HCT116 (cell line): ENCODE data around the gene ACOXL. TPM values are rescaled to one million over a fixed set of nuclear protein-coding genes. Genes with fewer than 3 reads are reported as not detected.

Source experiments
- ATAC-seq: fragments of 200-7000 bp; cut with Tn5 transposase; 2 replicates; pipeline ENCODE4 v1.9.1; 2020; ENCODE audit warnings: mild to moderate bottlenecking, moderate library complexity
- BruUV-seq: library from RNA; stranded (reverse); fragments of 400-500 nt; replicated peaks from 2 replicates; lab custom pipeline; 2021; lab: Mats Ljungman, UMichigan
- CTCF ChIA-PET: fragments of 300-600 bp; sonication (Branson Sonifier 250); formaldehyde crosslinking; loops from one replicate; lab custom pipeline; 2021; ENCODE audit warnings: antibody characterized with exemption; lab: Charles Lee
- POLR2A ChIA-PET: fragments of 300-600, 350-600 bp; sonication (Branson Sonifier 250); formaldehyde crosslinking; loops from one replicate; lab custom pipeline; 2021; ENCODE audit warnings: antibody characterized with exemption; lab: Charles Lee
- RAD21 ChIA-PET, 2 experiments: fragments of 300-600 bp; sonication (Branson Sonifier 250); formaldehyde crosslinking; loops; one replicate each; lab custom pipeline; 2023; ENCODE audit warnings: low total read pairs in 2 of 2; ENCODE audit not compliant: uncharacterized antibody in 2 of 2, unreplicated experiment in 2 of 2, low non-redundant PET in 1 of 2; lab: Charles Lee
- DNase-seq: peaks from one replicate; pipeline ENCODE4 v3.0.0-alpha.2; 2010; ENCODE audit warnings: low read depth, low spot score
- H2AFZ ChIP-seq: fragments of 200-600 bp; shearing (Covaris generic), sonication (generic); 2 replicates; pipeline ENCODE4 v1.6.1; 2017; ENCODE audit warnings: low read depth, mixed run types, mixed read lengths, antibody characterized with exemption, low read length; ENCODE audit not compliant: poor library complexity, severe bottlenecking
- H3K27ac ChIP-seq: 2 replicates; pipeline ENCODE4 v1.5.1; 2012; ENCODE audit warnings: low read depth, low read length
- H3K27me3 ChIP-seq: fragments of 200-600 bp; sonication (generic); 2 replicates; pipeline ENCODE4 v1.6.1; 2016; ENCODE audit warnings: mixed run types, low read length, mixed read lengths; ENCODE audit not compliant: insufficient read depth
- H3K36me3 ChIP-seq, 2 experiments: fragments of 200-500 bp in 1 of 2; fragments of 200-600 bp in 1 of 2; sonication (Bioruptor generic) in 1 of 2; sonication (generic) in 1 of 2; 2 replicates each; pipeline versions ENCODE4 v1.5.1 to v1.6.1; 2014 to 2016; ENCODE audit warnings: low read length in 2 of 2, inconsistent platforms in 1 of 2, mixed read lengths in 1 of 2, mixed run types in 1 of 2; ENCODE audit not compliant: insufficient read depth in 2 of 2, control insufficient read depth in 1 of 2
- H3K4me1 ChIP-seq, 2 experiments: fragments of 200-600 bp in 1 of 2; sonication (generic) in 1 of 2; 2 replicates each; pipeline versions ENCODE4 v1.5.1 to v1.6.1; 2012 to 2017; ENCODE audit warnings: low read length in 2 of 2, inconsistent platforms in 1 of 2, mild to moderate bottlenecking in 1 of 2, mixed read lengths in 1 of 2, mixed run types in 1 of 2, moderate library complexity in 1 of 2; ENCODE audit not compliant: insufficient read depth in 2 of 2, control insufficient read depth in 1 of 2
- H3K4me2 ChIP-seq: fragments of 200-600 bp; sonication (generic); 2 replicates; pipeline ENCODE4 v1.6.1; 2017; ENCODE audit warnings: mixed run types, low read length, mixed read lengths
- H3K4me3 ChIP-seq, 2 experiments: fragments of 200-600 bp in 1 of 2; sonication (generic) in 1 of 2; replicated peaks in 1 of 2; 2 replicates each; pipeline ENCODE4 v1.5.1; 2011 to 2016; ENCODE audit warnings: low read length in 2 of 2, control low read depth in 1 of 2, low read depth in 1 of 2, mild to moderate bottlenecking in 1 of 2, mixed read lengths in 1 of 2, mixed run types in 1 of 2
- H3K79me2 ChIP-seq: fragments of 200-600 bp; sonication (generic); 2 replicates; pipeline ENCODE4 v1.6.1; 2017; ENCODE audit warnings: mild to moderate bottlenecking, mixed run types, low read length, moderate library complexity, mixed read lengths; ENCODE audit not compliant: insufficient read depth
- H3K9ac ChIP-seq: fragments of 200-600 bp; sonication (generic); 2 replicates; pipeline ENCODE4 v1.6.1; 2016; ENCODE audit warnings: low read length, mixed read lengths
- H3K9me2 ChIP-seq: fragments of 200-600 bp; sonication (generic), shearing (Covaris generic); 2 replicates; pipeline ENCODE4 v1.6.1; 2017; ENCODE audit warnings: mixed run types, mild to moderate bottlenecking, moderate library complexity; ENCODE audit not compliant: insufficient read depth
- H3K9me3 ChIP-seq, 2 experiments: fragments of 200-500 bp in 1 of 2; fragments of 200-600 bp in 1 of 2; sonication (Bioruptor generic) in 1 of 2; sonication (generic) in 1 of 2; 2 replicates each; pipeline ENCODE4 v1.6.1; 2014 to 2017; ENCODE audit warnings: low read length in 2 of 2, mixed read lengths in 2 of 2, inconsistent platforms in 1 of 2, low read depth in 1 of 2, mild to moderate bottlenecking in 1 of 2, mixed run types in 1 of 2, moderate library complexity in 1 of 2; ENCODE audit not compliant: control insufficient read depth in 1 of 2, insufficient read depth in 1 of 2
- H4K20me1 ChIP-seq: fragments of 200-600 bp; sonication (generic), shearing (Covaris generic); 2 replicates; pipeline ENCODE4 v1.6.1; 2017; ENCODE audit warnings: mixed run types, mild to moderate bottlenecking, moderate library complexity; ENCODE audit not compliant: insufficient read depth
- CEBPB ChIP-seq: IDR thresholded peaks from 2 replicates; pipeline ENCODE4 v1.6.1; 2012; ENCODE audit warnings: low read depth
- EGR1 ChIP-seq: IDR thresholded peaks from 2 replicates; pipeline ENCODE4 v1.6.1; 2012; ENCODE audit warnings: low read depth
- ELF1 ChIP-seq: IDR thresholded peaks from 2 replicates; pipeline ENCODE4 v1.6.1; 2012; ENCODE audit warnings: low read depth, borderline replicate concordance
- EZH2 ChIP-seq: fragments of 200-600 bp; sonication (generic); IDR thresholded peaks from 2 replicates; pipeline ENCODE4 v1.6.1; 2017; ENCODE audit warnings: antibody characterized with exemption, mixed run types
- EZH2phosphoT487 ChIP-seq: fragments of 200-600 bp; IDR thresholded peaks from 2 replicates; pipeline ENCODE4 v1.6.1; 2018; ENCODE audit warnings: antibody characterized with exemption, borderline replicate concordance
- FOSL1 ChIP-seq: IDR thresholded peaks from 2 replicates; pipeline ENCODE4 v1.6.1; 2012; ENCODE audit warnings: low read depth
- JUND ChIP-seq: IDR thresholded peaks from 2 replicates; pipeline ENCODE4 v1.6.1; 2012
- POLR2AphosphoS5 ChIP-seq: IDR thresholded peaks from 2 replicates; pipeline ENCODE4 v1.6.1; 2011; ENCODE audit warnings: mild to moderate bottlenecking, low read depth, low read length, moderate library complexity
- SIN3A ChIP-seq: IDR thresholded peaks from 2 replicates; pipeline ENCODE4 v1.6.1; 2012; ENCODE audit warnings: low read depth
- SP1 ChIP-seq: IDR thresholded peaks from 2 replicates; pipeline ENCODE4 v1.6.1; 2012; ENCODE audit warnings: low read depth
- SRF ChIP-seq: IDR thresholded peaks from 2 replicates; pipeline ENCODE4 v1.6.1; 2012; ENCODE audit warnings: low read depth
- ZFX ChIP-seq: fragments of 450-650 bp; IDR thresholded peaks from 2 replicates; pipeline ENCODE4 v1.6.1; 2017
- ZNF274 ChIP-seq: fragments of 200-500 bp; sonication (Bioruptor generic); IDR thresholded peaks from 2 replicates; pipeline ENCODE4 v1.6.1; 2014; ENCODE audit warnings: mild to moderate bottlenecking, low read depth, low read length, inconsistent platforms
- intact Hi-C: fragments of 100-400 bp; cut with micrococcal nuclease; formaldehyde crosslinking; loops from 2 replicates; pipeline ENCODE4 v1.10.0; 2022
- total RNA-seq: library from RNA; stranded (reverse); gene quantifications from one replicate; pipeline ENCODE4 v1.2.1, GENCODE V29; 2021; ENCODE audit not compliant: unreplicated experiment
- TF ChIP-seq, protein P1 (sequence below): IDR thresholded peaks from 2 replicates; pipeline ENCODE4 v1.6.1; 2012

The ACOXL gene
- total RNA-seq, 1 experiment from 2014 or later, result 5.5 TPM

GRCh38 chr2:110973262-110973661 is 240.9 kb downstream of the ACOXL start:
- Histone ChIP-seq H3K9me2 (no peaks in the 10 kb centered on the region), H3K36me3 (no peaks in the 10 kb centered on the region), H3K27me3 (no peaks in the 10 kb centered on the region), H3K4me2 (no peak overlapping the region), H3K79me2 (no peaks in the 10 kb centered on the region), H3K9me3 (no peaks in the 10 kb centered on the region; a peak in 1 of 4 replicates), H4K20me1 (no peaks in the 10 kb centered on the region), H3K4me1 (no peaks in the 10 kb centered on the region), H2AFZ (no peak overlapping the region), H3K4me3 (no peak overlapping the region), H3K9ac (no peak overlapping the region), H3K27ac (no peak overlapping the region)
- POLR2A ChIA-PET, result no interaction called here
- RAD21 ChIA-PET, result no interaction called here
- no peak for TF ChIP-seq EZH2phosphoT487
- no peak for TF ChIP-seq ZFX
- no peak for TF ChIP-seq CEBPB
- TF ChIP-seq, protein P1, sequence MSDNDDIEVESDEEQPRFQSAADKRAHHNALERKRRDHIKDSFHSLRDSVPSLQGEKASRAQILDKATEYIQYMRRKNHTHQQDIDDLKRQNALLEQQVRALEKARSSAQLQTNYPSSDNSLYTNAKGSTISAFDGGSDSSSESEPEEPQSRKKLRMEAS, result no peak
- no peak for TF ChIP-seq EZH2
- no TSS peak for BruUV-seq
- ATAC-seq (no peak), DNase-seq (no peak)
- intact Hi-C loops, result no loop called here
- CTCF ChIA-PET, result no interaction called here

- no peaks in the 10 kb centered on the region for H3K79me2 ChIP-seq
- H3K9ac ChIP-seq, result no peak overlapping the region
- RAD21 ChIA-PET, result no interaction called here
- H3K9me3 ChIP-seq, result no peaks in the 10 kb centered on the region; a peak in 1 of 4 replicates
- no peak for TF ChIP-seq ZNF274
- TF ChIP-seq FOSL1, result no peak
- no peak for TF ChIP-seq EZH2
- no peak for TF ChIP-seq JUND
- no peak for TF ChIP-seq SIN3A
- no peak for TF ChIP-seq POLR2AphosphoS5
- no peak for TF ChIP-seq SRF
- TF ChIP-seq EZH2phosphoT487, result no peak
- no peak for TF ChIP-seq EGR1
- no peak for TF ChIP-seq SP1
- TF ChIP-seq ELF1, result no peak
- TF ChIP-seq, all 23 proteins: peak for 0
- Histone ChIP-seq H3K4me1 (no peaks in the 10 kb centered on the region), H3K4me3 (no peak overlapping the region), H3K27ac (no peak overlapping the region), H3K4me2 (no peak overlapping the region), H2AFZ (no peak overlapping the region), H3K36me3 (no peaks in the 10 kb centered on the region), H4K20me1 (no peaks in the 10 kb centered on the region), H3K9me2 (no peaks in the 10 kb centered on the region), H3K27me3 (no peaks in the 10 kb centered on the region)
- BruUV-seq, result no TSS peak
- intact Hi-C loops, result no loop called here
- ChIA-PET CTCF (no interaction called here), POLR2A (no interaction called here)
- ATAC-seq (no peak), DNase-seq (no peak)
Measured at GRCh38 chr2:110977403-110977802, 245.0 kb downstream of the ACOXL start.
